Lower leg skin (tissue), 3 donors: ENCODE data around the gene TMED8.

Experiments
- CTCF ChIP-seq, 3 donors: fragments of 450-650 bp; IDR thresholded peaks; one replicate each; pipeline ENCODE4 v1.5.1; 2016; ENCODE audit warnings: antibody characterized with exemption in 3 of 3, mild to moderate bottlenecking in 3 of 3, moderate library complexity in 2 of 3
- POLR2A ChIP-seq, 2 donors: fragments of 450-650 bp; IDR thresholded peaks; one replicate each; pipeline ENCODE4 v1.6.1; 2016 to 2017; ENCODE audit warnings: antibody characterized with exemption in 2 of 2, mild to moderate bottlenecking in 1 of 2, moderate library complexity in 1 of 2

- TF ChIP-seq CTCF (IDR thresholded peaks at IDR 0.05) (no peak), POLR2A (IDR thresholded peaks at IDR 0.05) (no peak)
Observed at GRCh38 chr14:77306416-77306815, 70.5 kb downstream of the TMED8 start.
